Peyer's patch (tissue), 4 donors: ENCODE data around the gene TOR4A.

Experiments used
- CTCF ChIP-seq, 6 experiments: fragments of 450-650 bp in 4 of 6; fragments of 200-600 bp in 2 of 6; sonication (generic) in 1 of 6; IDR thresholded peaks; one replicate each; pipeline ENCODE4 v1.5.1; 2017 to 2019; ENCODE audit warnings: antibody characterized with exemption in 6 of 6, mild to moderate bottlenecking in 3 of 6, moderate library complexity in 1 of 6
- POLR2A ChIP-seq, 2 donors: fragments of 450-650 bp; IDR thresholded peaks; one replicate each; pipeline ENCODE4 v1.5.1; 2017; ENCODE audit warnings: antibody characterized with exemption in 2 of 2, mild to moderate bottlenecking in 2 of 2, moderate library complexity in 2 of 2

- TF ChIP-seq CTCF (IDR thresholded peaks at IDR 0.05) (no peak), POLR2A (IDR thresholded peaks at IDR 0.05) (no peak)
Observed at GRCh38 chr9:137304383-137305059, 27.0 kb downstream of the TOR4A start.
